ENCODE results near the gene MOAP1.
A peak's percentile ranks its signal among the peaks of the same experiment; 100 is the strongest.
"Not testable (repeated sequence)": the region's sequence is repeated elsewhere in the genome, so short reads cannot be mapped to it uniquely, and the experiment has no call there.

MOAP1 gene

DNA sequence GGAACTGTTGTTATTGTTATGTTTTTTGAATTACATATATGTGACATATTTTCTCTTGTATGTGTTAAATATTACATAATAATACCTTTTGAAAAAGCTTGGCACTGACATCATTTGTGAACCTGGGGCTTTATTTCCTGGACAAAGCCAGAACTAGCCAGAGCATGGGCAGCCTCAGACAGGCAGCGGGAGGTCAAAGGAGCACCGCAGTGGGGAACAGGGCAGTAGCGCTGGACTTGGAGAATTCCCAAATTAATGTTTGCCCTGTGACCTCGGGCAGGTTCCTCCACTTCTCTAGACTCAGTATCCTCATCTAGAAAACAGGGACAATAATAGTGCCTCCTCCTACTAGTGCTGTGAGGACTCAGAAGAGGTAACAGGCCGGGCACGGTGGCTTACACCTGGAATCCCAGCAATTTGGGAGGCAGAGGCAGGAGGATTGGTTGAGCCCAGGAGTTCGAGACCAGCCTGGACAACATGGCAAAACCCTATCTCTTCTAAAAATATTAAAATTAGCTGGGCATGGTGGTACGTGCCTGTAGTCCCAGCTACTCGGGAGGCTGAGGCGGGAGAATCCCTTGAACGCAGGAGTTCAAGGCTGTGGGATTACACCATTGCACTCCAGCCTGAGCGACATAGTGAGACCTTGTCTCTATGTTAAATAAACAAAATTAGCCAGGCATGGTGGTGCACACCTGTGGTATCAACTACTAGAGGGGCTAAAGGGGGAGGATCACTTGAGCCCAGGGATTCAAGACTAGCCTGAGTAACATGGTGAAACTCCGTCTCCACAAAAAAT, 41.6 kb downstream of the MOAP1 start:
- DNase-seq: no peak

DNA sequence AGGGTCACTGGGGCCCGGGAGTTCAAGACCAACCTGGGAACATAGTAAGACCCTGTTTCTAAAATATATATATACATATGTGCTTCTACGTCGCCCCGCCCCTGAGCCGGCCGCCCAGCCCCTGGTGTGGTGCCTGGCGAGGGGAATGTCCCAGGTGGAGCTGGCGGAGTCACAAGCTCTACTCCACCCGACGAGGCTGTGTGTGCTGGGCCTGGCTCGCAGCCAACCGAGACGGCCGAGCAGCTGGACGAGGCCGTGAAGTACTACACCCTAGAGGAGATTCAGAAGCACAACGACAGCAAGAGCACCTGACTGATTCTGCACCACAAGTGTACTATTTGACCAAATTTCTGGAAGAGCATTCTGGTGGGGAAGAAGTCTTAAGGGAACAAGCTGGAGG, 46.8 kb downstream of the MOAP1 start:
- DNase-seq: no peak

GRCh38 chr14:93136508-93136907, 48.2 kb downstream of the MOAP1 start:
- not testable (repeated sequence) for DNase-seq

GRCh38 chr14:93136009-93136408, 48.7 kb downstream of the MOAP1 start:
- no peak for DNase-seq

DNA sequence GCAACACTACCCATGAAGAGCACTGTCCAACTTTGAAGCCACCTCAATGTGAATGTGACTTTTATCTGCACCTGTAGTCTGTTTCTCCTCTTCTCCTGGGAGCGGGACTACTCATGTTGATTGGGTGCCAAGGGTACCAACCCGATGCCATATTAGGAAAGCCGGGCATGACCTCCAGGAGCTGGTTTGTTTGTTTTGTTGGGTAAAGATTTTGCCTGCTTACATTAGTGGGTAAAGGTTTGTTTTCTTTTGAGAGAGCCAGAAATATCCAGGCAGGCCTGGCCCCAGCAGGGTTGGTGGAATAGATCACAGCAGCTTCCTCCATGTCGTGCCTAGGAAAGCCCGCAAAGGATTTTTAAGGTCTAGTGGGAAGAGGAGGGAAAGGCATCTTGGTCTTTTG, 49.3 kb downstream of the MOAP1 start:
- no peak for DNase-seq

DNA sequence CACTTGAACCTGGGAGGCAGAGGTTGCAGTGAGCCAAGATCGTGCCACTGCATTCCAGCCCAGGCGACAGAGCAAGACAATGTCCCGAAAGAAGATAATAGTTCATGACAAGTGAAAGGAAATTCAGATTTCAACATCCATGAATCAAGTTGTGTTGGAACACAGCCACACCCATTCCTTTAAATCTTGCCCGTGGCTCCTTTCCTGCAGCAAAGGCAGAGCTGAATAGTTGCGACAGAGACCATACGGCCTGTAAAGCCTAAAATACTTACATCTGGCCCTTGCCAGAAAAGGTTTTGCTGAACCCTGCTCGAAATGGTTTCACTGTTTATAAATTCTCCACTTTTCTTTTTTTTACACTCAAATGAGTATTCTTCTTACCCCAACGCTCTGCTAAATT, 51.2 kb downstream of the MOAP1 start:
- DNase-seq: peak; percentile 60

GRCh38 chr14:93132472-93133065, 52.1 kb downstream of the MOAP1 start:
- peak; percentile 16 for DNase-seq

All from fibroblast of upper back skin (primary cell).